ENCODE measurements around the gene GPHN.

DNA sequence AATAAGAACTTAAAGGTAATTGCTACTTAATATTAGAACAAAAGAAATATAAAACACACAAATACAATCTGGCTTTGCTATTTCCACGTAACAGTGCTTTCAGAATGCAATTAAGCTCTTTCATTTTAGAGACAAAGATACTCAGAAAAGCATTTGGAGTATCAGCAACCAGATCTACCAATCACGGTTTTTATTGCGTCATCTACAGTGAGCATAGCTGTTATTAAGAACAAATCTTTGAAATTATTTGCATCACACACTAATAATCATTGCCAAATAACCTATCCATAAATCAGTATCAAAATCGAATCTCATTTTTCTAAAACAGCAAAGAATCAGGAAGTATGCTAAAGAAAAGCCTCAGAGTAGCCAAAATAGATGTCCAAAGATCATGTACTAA, 654.4 kb downstream of the GPHN start:
- TF ChIP-seq, protein P1, sequence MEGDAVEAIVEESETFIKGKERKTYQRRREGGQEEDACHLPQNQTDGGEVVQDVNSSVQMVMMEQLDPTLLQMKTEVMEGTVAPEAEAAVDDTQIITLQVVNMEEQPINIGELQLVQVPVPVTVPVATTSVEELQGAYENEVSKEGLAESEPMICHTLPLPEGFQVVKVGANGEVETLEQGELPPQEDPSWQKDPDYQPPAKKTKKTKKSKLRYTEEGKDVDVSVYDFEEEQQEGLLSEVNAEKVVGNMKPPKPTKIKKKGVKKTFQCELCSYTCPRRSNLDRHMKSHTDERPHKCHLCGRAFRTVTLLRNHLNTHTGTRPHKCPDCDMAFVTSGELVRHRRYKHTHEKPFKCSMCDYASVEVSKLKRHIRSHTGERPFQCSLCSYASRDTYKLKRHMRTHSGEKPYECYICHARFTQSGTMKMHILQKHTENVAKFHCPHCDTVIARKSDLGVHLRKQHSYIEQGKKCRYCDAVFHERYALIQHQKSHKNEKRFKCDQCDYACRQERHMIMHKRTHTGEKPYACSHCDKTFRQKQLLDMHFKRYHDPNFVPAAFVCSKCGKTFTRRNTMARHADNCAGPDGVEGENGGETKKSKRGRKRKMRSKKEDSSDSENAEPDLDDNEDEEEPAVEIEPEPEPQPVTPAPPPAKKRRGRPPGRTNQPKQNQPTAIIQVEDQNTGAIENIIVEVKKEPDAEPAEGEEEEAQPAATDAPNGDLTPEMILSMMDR (optimal IDR thresholded peaks at IDR 0.05 in 1 of 3, IDR thresholded peaks at IDR 0.05 in 1 of 3, conservative IDR thresholded peaks at IDR 0.05 in 1 of 3; ENCODE audit: extremely low read depth in 1 of 3, insufficient read depth in 2 of 3, low read length in 3 of 3) = no peak
- no peak for TF ChIP-seq EZH2 (IDR thresholded peaks at IDR 0.05; ENCODE audit: low read length)
